Hepatocyte (in vitro differentiated cells): ENCODE data around the gene PTPRN2. TPM values are rescaled to one million over a fixed set of nuclear protein-coding genes. Genes with fewer than 3 reads are reported as not detected.

Experiments used
- DNase-seq: peaks from one replicate; pipeline ENCODE4 v3.0.0-alpha.2; 2016; ENCODE audit warnings: low spot score
- H2AFZ ChIP-seq: fragments of 200-600 bp; sonication (generic); 2 replicates; pipeline ENCODE4 v1.6.0; 2016; ENCODE audit warnings: antibody characterized with exemption, mild to moderate bottlenecking
- H3K27ac ChIP-seq: fragments of 200-600 bp; sonication (generic); 2 replicates; pipeline ENCODE4 v1.5.1; 2016; ENCODE audit warnings: mild to moderate bottlenecking
- H3K27me3 ChIP-seq: fragments of 200-600 bp; sonication (generic); 2 replicates; pipeline ENCODE4 v1.6.1; 2016
- H3K36me3 ChIP-seq: fragments of 200-600 bp; sonication (generic); replicated peaks from 2 replicates; pipeline ENCODE4 v1.5.1; 2016; ENCODE audit warnings: low read depth; ENCODE audit not compliant: insufficient read depth
- H3K4me1 ChIP-seq: fragments of 200-600 bp; sonication (generic); 2 replicates; pipeline ENCODE4 v1.5.1; 2016; ENCODE audit warnings: mild to moderate bottlenecking, moderate library complexity; ENCODE audit not compliant: insufficient read depth
- H3K4me2 ChIP-seq: fragments of 200-600 bp; sonication (generic); 2 replicates; pipeline ENCODE4 v1.6.0; 2016
- H3K4me3 ChIP-seq: fragments of 200-600 bp; sonication (generic); 2 replicates; pipeline ENCODE4 v1.5.1; 2016; ENCODE audit warnings: mild to moderate bottlenecking
- H3K79me2 ChIP-seq: fragments of 200-600 bp; sonication (generic); 2 replicates; pipeline ENCODE4 v1.6.0; 2017; ENCODE audit warnings: mild to moderate bottlenecking
- H3K9me2 ChIP-seq: fragments of 200-600 bp; sonication (generic); replicated peaks from 2 replicates; pipeline ENCODE4 v1.6.0; 2017; ENCODE audit warnings: mild to moderate bottlenecking; ENCODE audit not compliant: insufficient read depth
- H3K9me3 ChIP-seq: fragments of 200-600 bp; sonication (generic); 2 replicates; pipeline ENCODE4 v1.5.1; 2016; ENCODE audit warnings: low read depth, mild to moderate bottlenecking
- H4K20me1 ChIP-seq: fragments of 200-600 bp; sonication (generic); 2 replicates; pipeline ENCODE4 v1.6.0; 2016; ENCODE audit warnings: mild to moderate bottlenecking; ENCODE audit not compliant: insufficient read depth, poor library complexity, severe bottlenecking
- CTCF ChIP-seq: fragments of 200-600 bp; sonication (generic); IDR thresholded peaks from 2 replicates; pipeline ENCODE4 v1.5.1; 2016; ENCODE audit warnings: antibody characterized with exemption, mild to moderate bottlenecking; ENCODE audit not compliant: poor library complexity
- EZH2 ChIP-seq: fragments of 200-600 bp; sonication (generic); IDR thresholded peaks from 2 replicates; pipeline ENCODE4 v1.6.1; 2016; ENCODE audit warnings: antibody characterized with exemption, mild to moderate bottlenecking, borderline replicate concordance
- EZH2phosphoT487 ChIP-seq: fragments of 200-600 bp; sonication (generic); IDR thresholded peaks from one replicate; pipeline ENCODE4 v1.6.1; 2018; ENCODE audit warnings: antibody characterized with exemption, mild to moderate bottlenecking, low read depth, moderate library complexity; ENCODE audit not compliant: unreplicated experiment, severe bottlenecking
- WGBS: methylation state at CpG from one replicate; pipeline ENCODE4 v1.1.6; 2016; ENCODE audit warnings: low lambda C conversion rate; ENCODE audit errors: missing lambda C conversion rate; 5-methylcytosine and 5-hydroxymethylcytosine counted together
- polyA plus RNA-seq: library from polyadenylated mRNA; unstranded; fragments of >200 nt; fragmentation: Nextera tagmentation; extraction: Ambion mirVana; gene quantifications from 2 replicates; pipeline ENCODE4 v1.2.1, GENCODE V29; 2016
- total RNA-seq: library from RNA; depleted of rRNA; stranded (reverse); fragments of >200 nt; gene quantifications from 2 replicates; pipeline ENCODE4 v1.2.3, GENCODE V29; 2014

Gene PTPRN2
- total and polyA plus RNA-seq, 2 experiments from 2014 or later = 2.1 to 3.3 TPM

GRCh38 chr7:157859915-157860314 is 727.7 kb downstream of the PTPRN2 start:
- Histone ChIP-seq H4K20me1 (no peaks in the 10 kb centered on the region), H3K27ac (no peak overlapping the region), H3K79me2 (no peaks in the 10 kb centered on the region), H3K9me3 (no peaks in the 10 kb centered on the region), H3K4me3 (no peak overlapping the region), H3K27me3 (no peaks in the 10 kb centered on the region), H3K36me3 (no peaks in the 10 kb centered on the region), H3K9me2 (no peaks in the 10 kb centered on the region), H3K4me2 (no peak overlapping the region), H2AFZ (no peak overlapping the region), H3K4me1 (no peaks in the 10 kb centered on the region)
- 79% methylated on average over 6 of the region's 6 CpGs for WGBS
- DNase-seq = no peak
- TF ChIP-seq EZH2 = no peak
- TF ChIP-seq CTCF = no peak
- no peak for TF ChIP-seq EZH2phosphoT487

GRCh38 chr7:157857578-157858075 is 730.0 kb downstream of the PTPRN2 start:
- Histone ChIP-seq H3K9me2 (no peaks in the 10 kb centered on the region), H3K9me3 (no peaks in the 10 kb centered on the region), H3K4me2 (no peak overlapping the region), H4K20me1 (no peaks in the 10 kb centered on the region), H3K27ac (no peak overlapping the region), H3K36me3 (no peaks in the 10 kb centered on the region), H3K79me2 (no peaks in the 10 kb centered on the region), H2AFZ (no peak overlapping the region), H3K4me1 (no peaks in the 10 kb centered on the region), H3K4me3 (no peak overlapping the region), H3K27me3 (no peaks in the 10 kb centered on the region)
- DNase-seq = no peak
- WGBS = 87% methylated on average over 21 of the region's 21 CpGs
- no peak for TF ChIP-seq EZH2phosphoT487
- TF ChIP-seq EZH2 = no peak
- TF ChIP-seq CTCF = no peak

GRCh38 chr7:157856873-157857577 is 730.6 kb downstream of the PTPRN2 start:
- Histone ChIP-seq H3K36me3 (no peaks in the 10 kb centered on the region), H3K4me3 (no peak overlapping the region), H3K4me1 (no peaks in the 10 kb centered on the region), H3K27ac (no peak overlapping the region), H3K9me2 (no peaks in the 10 kb centered on the region), H2AFZ (no peak overlapping the region), H4K20me1 (no peaks in the 10 kb centered on the region), H3K27me3 (no peaks in the 10 kb centered on the region), H3K79me2 (no peaks in the 10 kb centered on the region), H3K4me2 (no peak overlapping the region), H3K9me3 (no peaks in the 10 kb centered on the region)
- no peak for DNase-seq
- 93% methylated on average over 17 of the region's 22 CpGs for WGBS
- TF ChIP-seq EZH2phosphoT487 (no peak), EZH2 (no peak), CTCF (no peak)
